ENCODE results near the gene ECE2. TPM values are rescaled to one million over a fixed set of nuclear protein-coding genes. Genes with fewer than 3 reads are reported as not detected.
A peak's percentile ranks its signal among the peaks of the same experiment; 100 is the strongest.

ECE2 gene
- total RNA-seq, 1 experiment from 2014 or later: 0.15 TPM

GRCh38 chr3:184233127-184233843 lies 42.5 kb upstream of the ECE2 start:
- Histone ChIP-seq H3K36me3 (ENCODE audit: insufficient read depth, low read length) (no peaks in the 10 kb centered on the region), H3K27ac (ENCODE audit: low read length) (no peak overlapping the region), H3K4me1 (ENCODE audit: low read length) (peaks cover 28% of the 10 kb centered on the region), H3K4me3 (ENCODE audit: low read length) (no peak overlapping the region), H4K20me1 (ENCODE audit: insufficient read depth, low read depth, low read length) (peaks cover 5% of the 10 kb centered on the region; the same call in 1 of the 2 replicates), H3K9me2 (replicated peaks; ENCODE audit: insufficient read depth, low read length) (no peaks in the 10 kb centered on the region), H3K27me3 (ENCODE audit: low read length) (no peaks in the 10 kb centered on the region; the same call in 1 of the 2 replicates), H3K9me3 (ENCODE audit: low read length) (no peaks in the 10 kb centered on the region), H2AFZ (ENCODE audit: low read length) (no peak overlapping the region), H3K9ac (ENCODE audit: low read length) (no peak overlapping the region), H3K79me2 (ENCODE audit: low read length) (no peaks in the 10 kb centered on the region), H3K4me2 (ENCODE audit: low read depth, low read length, poor library complexity, severe bottlenecking) (no peak overlapping the region)
- no peak for DNase-seq

- Histone ChIP-seq H3K4me1 (ENCODE audit: low read length) (peaks cover 23% of the 10 kb centered on the region), H3K27ac (ENCODE audit: low read length) (no peak overlapping the region), H3K9me3 (ENCODE audit: low read length) (no peaks in the 10 kb centered on the region), H3K9me2 (replicated peaks; ENCODE audit: insufficient read depth, low read length) (no peaks in the 10 kb centered on the region), H4K20me1 (ENCODE audit: insufficient read depth, low read depth, low read length) (peaks cover 5% of the 10 kb centered on the region; the same call in 1 of the 2 replicates), H3K27me3 (ENCODE audit: low read length) (no peaks in the 10 kb centered on the region; the same call in 1 of the 2 replicates), H3K79me2 (ENCODE audit: low read length) (no peaks in the 10 kb centered on the region), H3K4me2 (ENCODE audit: low read depth, low read length, poor library complexity, severe bottlenecking) (no peak overlapping the region), H3K36me3 (ENCODE audit: insufficient read depth, low read length) (no peaks in the 10 kb centered on the region), H3K9ac (ENCODE audit: low read length) (no peak overlapping the region), H2AFZ (ENCODE audit: low read length) (no peak overlapping the region), H3K4me3 (ENCODE audit: low read length) (no peak overlapping the region)
- peak; percentile 61 for DNase-seq
These were observed 41.6 kb upstream of the ECE2 start for GRCh38 chr3:184234224-184234623.

DNA sequence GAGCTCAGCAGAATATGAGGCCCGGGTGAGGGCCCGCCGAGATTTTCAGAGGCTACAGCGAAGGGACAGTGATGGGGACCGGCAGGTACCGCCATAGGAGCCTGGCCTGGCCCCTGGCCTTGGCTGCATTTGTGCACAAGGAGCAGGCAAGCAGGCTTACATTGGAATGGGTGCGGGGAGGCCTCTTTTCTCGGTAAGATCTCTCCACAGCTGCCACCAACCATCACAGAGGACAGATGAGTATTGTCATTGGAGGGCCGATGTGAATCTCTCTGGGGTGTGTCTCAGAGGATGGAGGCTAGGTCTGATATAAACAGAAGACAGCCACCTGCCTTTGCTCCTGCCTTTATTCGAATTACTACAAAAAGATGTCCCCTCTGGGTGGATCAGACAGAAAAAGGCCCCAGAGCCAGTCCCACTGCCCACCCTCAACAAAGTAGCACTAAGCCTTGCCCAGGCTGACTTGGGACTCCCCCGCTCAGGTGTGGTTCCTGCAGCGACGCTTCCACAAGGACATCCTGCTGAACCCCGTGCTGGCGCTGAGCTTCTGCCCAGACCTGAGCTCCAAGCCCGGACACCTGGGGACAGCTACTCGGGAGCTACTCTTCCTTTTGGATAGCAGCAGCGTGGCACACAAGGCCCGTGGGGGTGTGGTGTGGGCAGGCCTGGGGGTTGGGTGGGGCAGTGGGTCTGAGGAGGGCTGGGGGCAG lies 41.0 kb upstream of the ECE2 start:
- no peak for DNase-seq

GRCh38 chr3:184235381-184236032 lies 40.3 kb upstream of the ECE2 start:
- Histone ChIP-seq H3K79me2 (ENCODE audit: low read length) (no peaks in the 10 kb centered on the region), H3K27me3 (ENCODE audit: low read length) (no peaks in the 10 kb centered on the region), H3K4me2 (ENCODE audit: low read depth, low read length, poor library complexity, severe bottlenecking) (no peak overlapping the region), H3K4me1 (ENCODE audit: low read length) (peaks cover 13% of the 10 kb centered on the region), H3K9me2 (replicated peaks; ENCODE audit: insufficient read depth, low read length) (no peaks in the 10 kb centered on the region), H3K27ac (ENCODE audit: low read length) (no peak overlapping the region), H3K4me3 (ENCODE audit: low read length) (no peak overlapping the region), H2AFZ (ENCODE audit: low read length) (no peak overlapping the region), H4K20me1 (ENCODE audit: insufficient read depth, low read depth, low read length) (peaks cover 5% of the 10 kb centered on the region; the same call in 1 of the 2 replicates), H3K9ac (ENCODE audit: low read length) (no peak overlapping the region), H3K9me3 (ENCODE audit: low read length) (no peaks in the 10 kb centered on the region), H3K36me3 (ENCODE audit: insufficient read depth, low read length) (no peaks in the 10 kb centered on the region)
- no peak for DNase-seq

More for the DNA sequence above, 41.0 kb upstream of the ECE2 start:
- Histone ChIP-seq H3K9me3 (ENCODE audit: low read length) (no peaks in the 10 kb centered on the region), H3K9me2 (replicated peaks; ENCODE audit: insufficient read depth, low read length) (no peaks in the 10 kb centered on the region), H3K4me2 (ENCODE audit: low read depth, low read length, poor library complexity, severe bottlenecking) (no peak overlapping the region), H3K4me1 (ENCODE audit: low read length) (peaks cover 18% of the 10 kb centered on the region), H3K27me3 (ENCODE audit: low read length) (no peaks in the 10 kb centered on the region; the same call in 1 of the 2 replicates), H3K36me3 (ENCODE audit: insufficient read depth, low read length) (no peaks in the 10 kb centered on the region), H3K27ac (ENCODE audit: low read length) (no peak overlapping the region), H3K9ac (ENCODE audit: low read length) (no peak overlapping the region), H2AFZ (ENCODE audit: low read length) (no peak overlapping the region), H4K20me1 (ENCODE audit: insufficient read depth, low read depth, low read length) (peaks cover 5% of the 10 kb centered on the region; the same call in 1 of the 2 replicates), H3K4me3 (ENCODE audit: low read length) (no peak overlapping the region), H3K79me2 (ENCODE audit: low read length) (no peaks in the 10 kb centered on the region)

GRCh38 chr3:184236033-184236410 lies 39.8 kb upstream of the ECE2 start:
- peaks cover 13% of the 10 kb centered on the region for H3K4me1 ChIP-seq (ENCODE audit: low read length)
- H3K4me3 ChIP-seq (ENCODE audit: low read length): no peak overlapping the region
- H3K9ac ChIP-seq (ENCODE audit: low read length): no peak overlapping the region
- no peaks in the 10 kb centered on the region for H3K79me2 ChIP-seq (ENCODE audit: low read length)
- H4K20me1 ChIP-seq (ENCODE audit: insufficient read depth, low read depth, low read length): peaks cover 5% of the 10 kb centered on the region; the same call in 1 of the 2 replicates
- H2AFZ ChIP-seq (ENCODE audit: low read length): no peak overlapping the region
- no peak overlapping the region for H3K4me2 ChIP-seq (ENCODE audit: low read depth, low read length, poor library complexity, severe bottlenecking)
- no peaks in the 10 kb centered on the region for H3K27me3 ChIP-seq (ENCODE audit: low read length)
- H3K9me3 ChIP-seq (ENCODE audit: low read length): no peaks in the 10 kb centered on the region
- DNase-seq: no peak
- H3K36me3 ChIP-seq (ENCODE audit: insufficient read depth, low read length): no peaks in the 10 kb centered on the region
- no peaks in the 10 kb centered on the region for H3K9me2 ChIP-seq (replicated peaks; ENCODE audit: insufficient read depth, low read length)
- H3K27ac ChIP-seq (ENCODE audit: low read length): no peak overlapping the region

DNA sequence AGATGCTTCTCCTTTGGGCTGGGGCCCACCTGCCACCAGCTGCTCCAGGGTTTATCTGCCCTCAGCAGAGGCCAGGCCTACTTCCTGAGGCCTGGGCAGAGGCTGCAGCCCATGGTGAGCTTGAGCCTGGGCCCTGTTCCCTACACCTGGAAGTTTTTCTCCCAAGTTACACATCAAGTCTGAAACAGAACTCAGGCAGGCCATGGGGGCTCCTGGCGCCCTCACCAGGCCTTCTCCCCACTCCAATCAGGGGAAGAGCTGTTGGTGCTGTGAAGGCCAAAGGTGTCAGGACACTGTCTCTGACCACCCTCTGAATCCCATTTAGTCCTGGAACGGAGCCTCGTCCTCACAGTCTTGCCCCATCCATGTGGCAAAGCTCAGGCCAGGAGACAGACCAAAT lies 39.2 kb upstream of the ECE2 start:
- Histone ChIP-seq H3K4me2 (ENCODE audit: low read depth, low read length, poor library complexity, severe bottlenecking) (no peak overlapping the region), H3K27ac (ENCODE audit: low read length) (no peak overlapping the region), H3K79me2 (ENCODE audit: low read length) (no peaks in the 10 kb centered on the region), H3K9me2 (replicated peaks; ENCODE audit: insufficient read depth, low read length) (no peaks in the 10 kb centered on the region), H3K27me3 (ENCODE audit: low read length) (no peaks in the 10 kb centered on the region), H3K9ac (ENCODE audit: low read length) (no peak overlapping the region), H3K36me3 (ENCODE audit: insufficient read depth, low read length) (no peaks in the 10 kb centered on the region), H3K9me3 (ENCODE audit: low read length) (no peaks in the 10 kb centered on the region), H4K20me1 (ENCODE audit: insufficient read depth, low read depth, low read length) (peaks cover 3% of the 10 kb centered on the region; the same call in 1 of the 2 replicates), H3K4me1 (ENCODE audit: low read length) (peaks cover 10% of the 10 kb centered on the region), H2AFZ (ENCODE audit: low read length) (no peak overlapping the region), H3K4me3 (ENCODE audit: low read length) (no peak overlapping the region)
- no peak for DNase-seq

- Histone ChIP-seq H3K9me2 (replicated peaks; ENCODE audit: insufficient read depth, low read length) (no peaks in the 10 kb centered on the region), H3K9ac (ENCODE audit: low read length) (no peak overlapping the region), H3K36me3 (ENCODE audit: insufficient read depth, low read length) (peaks cover 1% of the 10 kb centered on the region; the same call in 1 of the 2 replicates), H3K9me3 (ENCODE audit: low read length) (no peaks in the 10 kb centered on the region), H3K4me1 (ENCODE audit: low read length) (peaks cover 5% of the 10 kb centered on the region), H3K4me3 (ENCODE audit: low read length) (no peak overlapping the region), H3K4me2 (ENCODE audit: low read depth, low read length, poor library complexity, severe bottlenecking) (no peak overlapping the region), H3K27ac (ENCODE audit: low read length) (no peak overlapping the region), H3K27me3 (ENCODE audit: low read length) (no peaks in the 10 kb centered on the region), H4K20me1 (ENCODE audit: insufficient read depth, low read depth, low read length) (0 out of 2 replicates have a peak, but pooled peaks cover 5% of the 10 kb centered on the region), H2AFZ (ENCODE audit: low read length) (no peak overlapping the region), H3K79me2 (ENCODE audit: low read length) (no peaks in the 10 kb centered on the region)
- no peak for DNase-seq
These were observed 38.6 kb upstream of the ECE2 start for GRCh38 chr3:184237211-184237610.

DNA sequence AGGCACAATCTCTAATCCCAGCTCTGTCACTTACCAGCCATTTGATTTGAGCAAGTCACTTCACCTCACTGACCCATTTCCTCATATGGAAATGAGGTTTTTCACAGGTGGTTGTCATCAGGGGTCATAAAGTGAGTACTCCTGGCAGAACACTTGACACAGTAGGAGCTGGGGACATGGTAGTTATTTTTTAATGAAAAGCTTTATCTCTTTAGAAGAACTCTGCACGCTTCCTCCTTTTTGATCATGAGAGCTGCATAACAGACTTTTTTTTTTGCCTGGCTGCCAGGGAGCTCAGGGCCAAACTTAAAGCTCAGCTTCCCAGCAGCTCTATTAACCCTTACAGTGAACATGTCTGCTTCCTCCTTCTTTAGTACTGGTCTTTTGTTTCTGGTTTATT lies 38.0 kb upstream of the ECE2 start:
- Histone ChIP-seq H3K9ac (ENCODE audit: low read length) (no peak overlapping the region), H3K9me3 (ENCODE audit: low read length) (no peaks in the 10 kb centered on the region), H3K4me3 (ENCODE audit: low read length) (no peak overlapping the region), H3K9me2 (replicated peaks; ENCODE audit: insufficient read depth, low read length) (no peaks in the 10 kb centered on the region), H3K36me3 (ENCODE audit: insufficient read depth, low read length) (peaks cover 7% of the 10 kb centered on the region; the same call in 1 of the 2 replicates), H3K4me2 (ENCODE audit: low read depth, low read length, poor library complexity, severe bottlenecking) (no peak overlapping the region), H2AFZ (ENCODE audit: low read length) (no peak overlapping the region), H3K27me3 (ENCODE audit: low read length) (no peaks in the 10 kb centered on the region), H3K27ac (ENCODE audit: low read length) (no peak overlapping the region), H3K4me1 (ENCODE audit: low read length) (peaks cover 3% of the 10 kb centered on the region), H4K20me1 (ENCODE audit: insufficient read depth, low read depth, low read length) (0 out of 2 replicates have a peak, but pooled peaks cover 5% of the 10 kb centered on the region), H3K79me2 (ENCODE audit: low read length) (no peaks in the 10 kb centered on the region)
- DNase-seq: peak; percentile 58
